ENCODE data around the gene BRS3.

GRCh38 chrX:136453771-136454170 is 34.0 kb upstream of the BRS3 start:
- TF ChIP-seq CTCF (IDR thresholded peaks at IDR 0.05) = no peak
- TF ChIP-seq POLR2A (IDR thresholded peaks at IDR 0.05) = no peak
- no peak for TF ChIP-seq POLR2AphosphoS5 (IDR thresholded peaks at IDR 0.05; ENCODE audit: insufficient read depth in 1 of 2, low read depth in 1 of 2)

All from vagina (tissue), 2 donors.